IMR-90 (cell line): ENCODE results near the gene GDI2. TPM values are rescaled to one million over a fixed set of nuclear protein-coding genes. Genes with fewer than 3 reads are reported as not detected.

Source experiments
- ATAC-seq: fragments of 200-7000 bp; cut with Tn5 transposase; 2 replicates; pipeline ENCODE4 v1.9.1; 2020; ENCODE audit warnings: low read depth, mild to moderate bottlenecking, moderate library complexity
- BruUV-seq: library from RNA; stranded (reverse); fragments of 400-500 nt; replicated peaks from 2 replicates; lab custom pipeline; 2021; lab: Mats Ljungman, UMichigan
- CTCF ChIA-PET: fragments of 300-600 bp; formaldehyde crosslinking; extraction: SDS; loops from one replicate; lab custom pipeline; 2021; ENCODE audit warnings: antibody characterized with exemption; lab: Yijun Ruan, JAX
- POLR2A ChIA-PET: fragments of 300-600 bp; sonication (Branson Sonifier 250); formaldehyde crosslinking; loops from one replicate; lab custom pipeline; 2022; ENCODE audit warnings: antibody characterized with exemption; ENCODE audit not compliant: unreplicated experiment; lab: Charles Lee
- DNase-seq: peaks from one replicate; pipeline ENCODE4 v3.0.0; 2013
- H2AFZ ChIP-seq: replicated peaks from 2 replicates; pipeline ENCODE3; 2013; ENCODE audit warnings: low read length, mild to moderate bottlenecking; ENCODE audit not compliant: poor library complexity
- H2AK5ac ChIP-seq: 2 replicates; pipeline ENCODE4 v1.6.1; 2013; ENCODE audit warnings: low read depth, low read length, inconsistent platforms
- H2AK9ac ChIP-seq: replicated peaks from 2 replicates; pipeline ENCODE3; 2013; ENCODE audit warnings: mild to moderate bottlenecking, low read depth, low read length, moderate library complexity; ENCODE audit not compliant: poor library complexity
- H2BK120ac ChIP-seq: 2 replicates; pipeline ENCODE4 v1.6.1; 2013; ENCODE audit warnings: low read depth, low read length, inconsistent platforms
- H2BK15ac ChIP-seq: 3 replicates; pipeline ENCODE4 v1.6.1; 2013; ENCODE audit warnings: low read depth, low read length, inconsistent platforms
- H2BK20ac ChIP-seq: 2 replicates; pipeline ENCODE4 v1.6.1; 2013; ENCODE audit warnings: low read depth, mild to moderate bottlenecking, inconsistent platforms, low read length, moderate library complexity
- H2BK5ac ChIP-seq: 2 replicates; pipeline ENCODE4 v1.6.1; 2013; ENCODE audit warnings: mild to moderate bottlenecking, low read depth, low read length, inconsistent platforms; ENCODE audit not compliant: poor library complexity, severe bottlenecking
- H3K14ac ChIP-seq: replicated peaks from 2 replicates; pipeline ENCODE4 v1.6.1; 2013; ENCODE audit warnings: low read depth, low read length, inconsistent platforms
- H3K18ac ChIP-seq: 2 replicates; pipeline ENCODE4 v1.6.1; 2013; ENCODE audit warnings: low read depth, low read length, control low read depth
- H3K23ac ChIP-seq: 2 replicates; pipeline ENCODE4 v1.6.1; 2013; ENCODE audit warnings: low read depth, low read length, inconsistent platforms
- H3K27ac ChIP-seq: 2 replicates; pipeline ENCODE4 v1.5.1; 2013; ENCODE audit warnings: mild to moderate bottlenecking, control low read depth, low read length; ENCODE audit not compliant: insufficient read depth
- H3K27me3 ChIP-seq: 2 replicates; pipeline ENCODE4 v1.6.1; 2013; ENCODE audit warnings: low read length; ENCODE audit not compliant: control insufficient read depth, insufficient read depth
- H3K36me3 ChIP-seq: 2 replicates; pipeline ENCODE4 v1.6.1; 2013; ENCODE audit warnings: low read length, mixed read lengths; ENCODE audit not compliant: control insufficient read depth, insufficient read depth
- H3K4ac ChIP-seq: 2 replicates; pipeline ENCODE4 v1.6.1; 2013; ENCODE audit warnings: low read depth, low read length, inconsistent platforms
- H3K4me1 ChIP-seq: 2 replicates; pipeline ENCODE4 v1.6.1; 2013; ENCODE audit warnings: low read length, mixed read lengths; ENCODE audit not compliant: control insufficient read depth, insufficient read depth
- H3K4me2 ChIP-seq: 2 replicates; pipeline ENCODE4 v1.6.1; 2013; ENCODE audit warnings: low read depth, mild to moderate bottlenecking, control low read depth, low read length, moderate library complexity
- H3K4me3 ChIP-seq: 2 replicates; pipeline ENCODE4 v1.5.1; 2013; ENCODE audit warnings: low read depth, mild to moderate bottlenecking, control low read depth, low read length, moderate library complexity; ENCODE audit not compliant: insufficient read depth
- H3K56ac ChIP-seq: 2 replicates; pipeline ENCODE4 v1.6.1; 2013; ENCODE audit warnings: low read length, inconsistent platforms; ENCODE audit not compliant: insufficient read depth; ENCODE audit errors: extremely low read depth
- H3K79me1 ChIP-seq, 2 experiments: 2 replicates each; pipeline ENCODE4 v1.6.1; 2013; ENCODE audit warnings: low read length in 2 of 2, inconsistent platforms in 1 of 2, low read depth in 1 of 2
- H3K9ac ChIP-seq: 2 replicates; pipeline ENCODE4 v1.6.1; 2013; ENCODE audit warnings: low read depth, low read length, control low read depth
- H3K9me1 ChIP-seq: 2 replicates; pipeline ENCODE4 v1.6.1; 2013; ENCODE audit warnings: low read length, inconsistent platforms; ENCODE audit not compliant: insufficient read depth
- H3K9me3 ChIP-seq: 2 replicates; pipeline ENCODE4 v1.6.1; 2013; ENCODE audit warnings: low read length; ENCODE audit not compliant: control insufficient read depth, insufficient read depth
- H4K20me1 ChIP-seq: 2 replicates; pipeline ENCODE4 v1.6.1; 2013; ENCODE audit warnings: low read length, inconsistent platforms; ENCODE audit not compliant: insufficient read depth
- H4K5ac ChIP-seq: 2 replicates; pipeline ENCODE4 v1.6.1; 2013; ENCODE audit warnings: mild to moderate bottlenecking, low read depth, low read length, control low read depth
- H4K8ac ChIP-seq, 2 experiments: 2 replicates each; pipeline ENCODE4 v1.6.1; 2013; ENCODE audit warnings: low read depth in 2 of 2, low read length in 2 of 2, control low read depth in 1 of 2, inconsistent platforms in 1 of 2
- H4K91ac ChIP-seq: 2 replicates; pipeline ENCODE4 v1.6.1; 2013; ENCODE audit warnings: low read depth, low read length, inconsistent platforms; ENCODE audit not compliant: insufficient read depth
- CHD1 ChIP-seq: IDR thresholded peaks from 2 replicates; pipeline ENCODE4 v1.6.1; 2012; ENCODE audit warnings: low read depth, low read length, improper control_type of control experiment
- ELK1 ChIP-seq: fragments of 150-350 bp; IDR thresholded peaks from 2 replicates; pipeline ENCODE4 v1.6.1; 2016; ENCODE audit warnings: low read depth, mild to moderate bottlenecking, low read length, moderate library complexity, borderline replicate concordance
- FOS ChIP-seq: fragments of 150-350 bp; IDR thresholded peaks from 2 replicates; pipeline ENCODE4 v1.6.1; 2016; ENCODE audit warnings: low read depth, low read length
- MAFK ChIP-seq: IDR thresholded peaks from 2 replicates; pipeline ENCODE4 v1.6.1; 2012; ENCODE audit warnings: low read depth, low read length, improper control_type of control experiment
- MAZ ChIP-seq: IDR thresholded peaks from 2 replicates; pipeline ENCODE4 v1.6.1; 2012; ENCODE audit warnings: low read depth, mild to moderate bottlenecking, low read length, improper control_type of control experiment, moderate library complexity, borderline replicate concordance
- MXI1 ChIP-seq: IDR thresholded peaks from 2 replicates; pipeline ENCODE4 v1.6.1; 2012; ENCODE audit warnings: low read depth, mild to moderate bottlenecking, low read length, moderate library complexity, borderline replicate concordance
- NFE2L2 ChIP-seq: fragments of 150-350 bp; IDR thresholded peaks from 2 replicates; pipeline ENCODE4 v1.6.1; 2016; ENCODE audit warnings: low read depth, mild to moderate bottlenecking, low read length
- POLR2A ChIP-seq: IDR thresholded peaks from 2 replicates; pipeline ENCODE4 v1.6.1; 2012; ENCODE audit warnings: mild to moderate bottlenecking, low read depth, low read length
- RFX5 ChIP-seq: IDR thresholded peaks from 2 replicates; pipeline ENCODE4 v1.8.0; 2012; ENCODE audit warnings: low read depth, mild to moderate bottlenecking, low read length, moderate library complexity
- SMC3 ChIP-seq: fragments of 150-350 bp; IDR thresholded peaks from 2 replicates; pipeline ENCODE4 v1.6.1; 2016; ENCODE audit warnings: low read depth, mild to moderate bottlenecking, antibody characterized with exemption, low read length, moderate library complexity
- WGBS, 2 experiments: methylation state at CpG; one replicate each; pipeline versions ENCODE4 v1.1.5 to v1.1.7; 2013; ENCODE audit warnings: missing lambda C conversion rate in 2 of 2; ENCODE audit not compliant: insufficient read length in 1 of 2; ENCODE audit errors: extremely low coverage in 2 of 2; 5-methylcytosine and 5-hydroxymethylcytosine counted together
- dilution Hi-C: fragments of 300-500 bp; cut with HindIII; formaldehyde crosslinking; loops from one replicate; pipeline ENCODE4 v1.14.3; 2018; ENCODE audit warnings: low sequenced_read_pairs; ENCODE audit not compliant: unreplicated experiment
- in situ Hi-C: fragments of 300-500 bp; cut with MboI; formaldehyde crosslinking; loops from 3 replicates; pipeline ENCODE4 v1.14.3; 2019; ENCODE audit warnings: low sequenced_read_pairs, inconsistent platforms, mixed read lengths
- intact Hi-C: fragments of 100-400 bp; cut with micrococcal nuclease; formaldehyde crosslinking; loops from 2 replicates; pipeline ENCODE4 v1.10.0; 2022
- polyA plus RNA-seq, 3 experiments: library from polyadenylated mRNA; depleted of rRNA; stranded (reverse); fragments of >200 nt; gene quantifications; 2 replicates each; pipeline ENCODE4 v1.2.3, GENCODE V29; 2012; ENCODE audit warnings: low replicate concordance in 1 of 3
- total RNA-seq: library from RNA; depleted of rRNA; stranded (reverse); fragments of >200 nt; gene quantifications from 2 replicates; pipeline ENCODE4 v1.2.3, GENCODE V29; 2012
- TF ChIP-seq, protein P1 (sequence below): conservative IDR thresholded peaks from 2 replicates; pipeline ENCODE4 v1.5.1; 2012; ENCODE audit warnings: mild to moderate bottlenecking, low read depth, low read length, improper control_type of control experiment

GDI2 gene
- total and polyA plus RNA-seq, 2 of the 4 experiments (the other 2 are of a cell fraction) = 171 to 396 TPM

GRCh38 chr10:5832946-5833345 lies 19.7 kb upstream of the GDI2 start:
- no peak overlapping the region for H4K91ac ChIP-seq
- ChIA-PET POLR2A (no interaction called here), CTCF (interaction anchor here (0.6 kb wide), 1 partner anchor 20 kb away, joined by 3 read pairs; the partner anchor contains the start of gene GDI2)
- ATAC-seq = no peak
- no peaks in the 10 kb centered on the region for H3K27me3 ChIP-seq
- no peak overlapping the region for H2AK9ac ChIP-seq
- no peak overlapping the region for H2AFZ ChIP-seq
- DNase-seq = no peak
- H3K23ac ChIP-seq = no peak overlapping the region
- H3K27ac ChIP-seq = no peak overlapping the region
- intact Hi-C loops = no loop called here
- dilution Hi-C loops = no loop called here
- H3K9me1 ChIP-seq = peaks cover 5% of the 10 kb centered on the region; the same call in 1 of the 2 replicates
- H2BK120ac ChIP-seq = no peak overlapping the region
- TF ChIP-seq MAZ = no peak
- no peak for TF ChIP-seq RFX5
- TF ChIP-seq SMC3 = no peak
- no peak for TF ChIP-seq CHD1
- TF ChIP-seq MXI1 = no peak
- TF ChIP-seq FOS = no peak
- TF ChIP-seq NFE2L2 = no peak
- no peak for TF ChIP-seq MAFK
- TF ChIP-seq POLR2A = no peak
- TF ChIP-seq ELK1 = no peak
- TF ChIP-seq, protein P1, sequence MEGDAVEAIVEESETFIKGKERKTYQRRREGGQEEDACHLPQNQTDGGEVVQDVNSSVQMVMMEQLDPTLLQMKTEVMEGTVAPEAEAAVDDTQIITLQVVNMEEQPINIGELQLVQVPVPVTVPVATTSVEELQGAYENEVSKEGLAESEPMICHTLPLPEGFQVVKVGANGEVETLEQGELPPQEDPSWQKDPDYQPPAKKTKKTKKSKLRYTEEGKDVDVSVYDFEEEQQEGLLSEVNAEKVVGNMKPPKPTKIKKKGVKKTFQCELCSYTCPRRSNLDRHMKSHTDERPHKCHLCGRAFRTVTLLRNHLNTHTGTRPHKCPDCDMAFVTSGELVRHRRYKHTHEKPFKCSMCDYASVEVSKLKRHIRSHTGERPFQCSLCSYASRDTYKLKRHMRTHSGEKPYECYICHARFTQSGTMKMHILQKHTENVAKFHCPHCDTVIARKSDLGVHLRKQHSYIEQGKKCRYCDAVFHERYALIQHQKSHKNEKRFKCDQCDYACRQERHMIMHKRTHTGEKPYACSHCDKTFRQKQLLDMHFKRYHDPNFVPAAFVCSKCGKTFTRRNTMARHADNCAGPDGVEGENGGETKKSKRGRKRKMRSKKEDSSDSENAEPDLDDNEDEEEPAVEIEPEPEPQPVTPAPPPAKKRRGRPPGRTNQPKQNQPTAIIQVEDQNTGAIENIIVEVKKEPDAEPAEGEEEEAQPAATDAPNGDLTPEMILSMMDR = no peak
- no peak overlapping the region for H2AK5ac ChIP-seq
- no peak overlapping the region for H4K8ac ChIP-seq
- H3K9ac ChIP-seq = no peak overlapping the region
- H3K4me3 ChIP-seq = no peak overlapping the region
- H2BK20ac ChIP-seq = no peak overlapping the region
- H2BK15ac ChIP-seq = no peak overlapping the region
- H3K79me1 ChIP-seq = no peaks in the 10 kb centered on the region
- no peak overlapping the region for H3K4ac ChIP-seq
- H4K20me1 ChIP-seq = no peaks in the 10 kb centered on the region; the same call in 1 of the 2 replicates
- no peak overlapping the region for H3K18ac ChIP-seq
- no peaks in the 10 kb centered on the region for H3K4me1 ChIP-seq
- no TSS peak for BruUV-seq
- 85% methylated on average over 10 of the region's 13 CpGs; no CpG with 5 or more reads in 1 of the 2 experiments for whole genome bisulfite sequencing, 2 experiments
- H3K56ac ChIP-seq = no peak overlapping the region
- no peak overlapping the region for H3K14ac ChIP-seq
- in situ Hi-C loops = no loop called here
- H3K36me3 ChIP-seq = no peaks in the 10 kb centered on the region
- no peak overlapping the region for H4K5ac ChIP-seq
- H3K9me3 ChIP-seq = no peaks in the 10 kb centered on the region
- H3K4me2 ChIP-seq = no peak overlapping the region
- no peak overlapping the region for H2BK5ac ChIP-seq
